ENCODE data around the gene CYB5B. TPM values are rescaled to one million over a fixed set of nuclear protein-coding genes. Genes with fewer than 3 reads are reported as not detected.

Gene CYB5B
- polyA plus RNA-seq, 3 donors, result 32.3 to 90.4 (median 84.9) TPM

DNA sequence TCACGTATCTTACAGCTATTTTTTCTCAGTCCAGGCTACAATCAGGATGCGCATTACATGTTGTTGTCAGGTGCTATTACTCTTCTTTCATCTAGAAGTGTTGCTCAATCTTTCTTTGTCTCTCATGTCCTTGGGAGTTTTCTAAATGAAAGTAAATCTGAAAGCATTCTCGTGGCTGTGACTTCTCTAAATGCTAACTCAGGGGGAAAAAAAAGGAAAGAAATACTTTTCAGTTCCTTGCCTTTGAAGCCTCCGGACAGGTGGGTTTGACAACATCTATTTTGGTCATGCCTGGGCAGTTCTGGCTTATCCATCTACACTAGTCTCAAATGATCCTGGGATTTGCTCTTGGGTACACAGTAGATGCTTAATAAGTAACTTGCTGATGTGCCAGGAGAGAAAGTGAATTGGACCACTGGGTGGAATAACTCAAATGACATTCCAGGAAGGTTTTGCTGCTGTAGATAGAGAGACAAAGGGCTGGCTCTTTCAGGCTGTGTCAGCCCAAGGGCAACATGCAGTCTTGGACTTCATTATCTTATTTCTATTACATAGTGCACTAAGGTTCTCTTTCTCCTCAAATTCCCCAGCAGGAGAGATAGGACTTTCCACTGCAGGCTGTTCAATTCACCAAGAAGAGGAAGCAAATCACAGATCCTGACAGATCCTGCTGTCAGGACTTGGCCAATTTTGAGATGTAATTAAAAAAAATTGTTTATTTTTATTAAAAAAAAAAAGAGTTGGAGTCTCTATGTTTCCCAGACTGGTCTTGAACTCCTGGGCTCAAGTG lies 77.7 kb downstream of the CYB5B start:
- Mint-ChIP-seq H3K4me1 (peaks cover 9% of the 10 kb centered on the region), H3K4me3 (peak overlapping the region in 1 of 2 donors; percentile 76), H3K27me3 (ENCODE audit: low read depth in 3 of 3) (peaks cover 51 to 75% (median 58%) of the 10 kb centered on the region in 3 donors), H3K27ac (peak overlapping the region in 4 of 7 donors; percentile 8 to 65 (median 46)), H3K9me3 (peaks cover 0 to 8% (median 0%) of the 10 kb centered on the region in 7 donors), H3K36me3 (no peaks in the 10 kb centered on the region)
- H3K4me1 ChIP-seq (ENCODE audit: control insufficient read depth in 1 of 2, insufficient read depth in 2 of 2, low read length in 2 of 2), result peaks cover 6 to 9% of the 10 kb centered on the region in 2 donors
- no peaks in the 10 kb centered on the region for H3K36me3 ChIP-seq (replicated peaks in 1 of 2; ENCODE audit: control insufficient read depth in 1 of 2, insufficient read depth in 2 of 2, low read length in 2 of 2)
- WGBS (ENCODE audit: insufficient coverage), result 0% methylated on average over 1 of the region's 4 CpGs
- no peak overlapping the region for H2AFZ ChIP-seq (ENCODE audit: insufficient read depth, low read depth, low read length, poor library complexity, severe bottlenecking)
- peaks cover 7 to 47% of the 10 kb centered on the region in 2 donors for H3K27me3 ChIP-seq (ENCODE audit: control insufficient read depth in 2 of 2, insufficient read depth in 2 of 2, low read length in 2 of 2)
- TF ChIP-seq CTCF (IDR thresholded peaks at IDR 0.05), result no peak
- no peaks in the 10 kb centered on the region for H4K20me1 ChIP-seq (ENCODE audit: insufficient read depth, low read length)
- peak; percentile 30 to 69 (median 66) for DNase-seq
- H3K27ac ChIP-seq (ENCODE audit: low read depth in 1 of 2, low read length in 2 of 2), result no peak overlapping the region
- no peak overlapping the region for H3K4me3 ChIP-seq (replicated peaks in 1 of 3; ENCODE audit: low read depth in 2 of 3, low read length in 3 of 3)
- intact Hi-C loops (cut with micrococcal nuclease), result loop anchor here in 1 of 2 donors (5.0 kb wide), 1 partner anchor 40 kb away; no protein-coding TSS in a partner anchor
- H3K79me2 ChIP-seq (ENCODE audit: insufficient read depth, low read length), result no peaks in the 10 kb centered on the region
- no peaks in the 10 kb centered on the region for H3K9me3 ChIP-seq (replicated peaks in 1 of 2; ENCODE audit: control insufficient read depth in 1 of 2, insufficient read depth in 1 of 2, low read length in 2 of 2)
- H3K9ac ChIP-seq (ENCODE audit: insufficient read depth, low read length, poor library complexity, severe bottlenecking), result no peak overlapping the region
- H3K4me2 ChIP-seq (replicated peaks; ENCODE audit: extremely low read depth, low read length, poor library complexity, severe bottlenecking), result peak overlapping the region; percentile 39

- Histone ChIP-seq H2AFZ (ENCODE audit: insufficient read depth, low read depth, low read length, poor library complexity, severe bottlenecking) (no peak overlapping the region), H3K9ac (ENCODE audit: insufficient read depth, low read length, poor library complexity, severe bottlenecking) (no peak overlapping the region), H3K9me3 (replicated peaks in 1 of 2; ENCODE audit: control insufficient read depth in 1 of 2, insufficient read depth in 1 of 2, low read length in 2 of 2) (no peaks in the 10 kb centered on the region), H4K20me1 (ENCODE audit: insufficient read depth, low read length) (no peaks in the 10 kb centered on the region), H3K4me3 (replicated peaks in 1 of 3; ENCODE audit: low read depth in 2 of 3, low read length in 3 of 3) (no peak overlapping the region), H3K27ac (ENCODE audit: low read depth in 1 of 2, low read length in 2 of 2) (no peak overlapping the region), H3K36me3 (replicated peaks in 1 of 2; ENCODE audit: control insufficient read depth in 1 of 2, insufficient read depth in 2 of 2, low read length in 2 of 2) (no peaks in the 10 kb centered on the region), H3K79me2 (ENCODE audit: insufficient read depth, low read length) (no peaks in the 10 kb centered on the region), H3K4me2 (replicated peaks; ENCODE audit: extremely low read depth, low read length, poor library complexity, severe bottlenecking) (no peak overlapping the region), H3K4me1 (ENCODE audit: control insufficient read depth in 1 of 2, insufficient read depth in 2 of 2, low read length in 2 of 2) (peaks cover 6 to 9% of the 10 kb centered on the region in 2 donors), H3K27me3 (ENCODE audit: control insufficient read depth in 2 of 2, insufficient read depth in 2 of 2, low read length in 2 of 2) (peaks cover 12 to 47% of the 10 kb centered on the region in 2 donors)
- H3K9me3 Mint-ChIP-seq, result peaks cover 0 to 6% (median 0%) of the 10 kb centered on the region in 7 donors
- H3K4me3 Mint-ChIP-seq, result peak overlapping the region in 1 of 2 donors; percentile 76
- peak in 1 of 3 donors; percentile 18 for DNase-seq
- WGBS (ENCODE audit: insufficient coverage), result 100% methylated on average over 3 of the region's 4 CpGs
- intact Hi-C loops (cut with micrococcal nuclease), result loop anchor here in 1 of 2 donors (5.0 kb wide), 1 partner anchor 39 kb away; no protein-coding TSS in a partner anchor
- peaks cover 51 to 75% (median 58%) of the 10 kb centered on the region in 3 donors for H3K27me3 Mint-ChIP-seq (ENCODE audit: low read depth in 3 of 3)
- H3K36me3 Mint-ChIP-seq, result no peaks in the 10 kb centered on the region
- peaks cover 9% of the 10 kb centered on the region for H3K4me1 Mint-ChIP-seq
- TF ChIP-seq CTCF (IDR thresholded peaks at IDR 0.05), result no peak
- peak overlapping the region in 1 of 7 donors; percentile 41 for H3K27ac Mint-ChIP-seq
Observed at GRCh38 chr16:69503244-69503643, 78.8 kb downstream of the CYB5B start.
